Mammary microvascular endothelial cell (primary cell): Measurements from ENCODE around the gene METTL27. TPM values are rescaled to one million over a fixed set of nuclear protein-coding genes. Genes with fewer than 3 reads are reported as not detected.

Source experiments
- total RNA-seq: library from RNA; depleted of rRNA; stranded (reverse); fragments of >200 nt; gene quantifications from 2 replicates; pipeline ENCODE4 v1.2.3, GENCODE V29; 2015

METTL27 gene, protein sequence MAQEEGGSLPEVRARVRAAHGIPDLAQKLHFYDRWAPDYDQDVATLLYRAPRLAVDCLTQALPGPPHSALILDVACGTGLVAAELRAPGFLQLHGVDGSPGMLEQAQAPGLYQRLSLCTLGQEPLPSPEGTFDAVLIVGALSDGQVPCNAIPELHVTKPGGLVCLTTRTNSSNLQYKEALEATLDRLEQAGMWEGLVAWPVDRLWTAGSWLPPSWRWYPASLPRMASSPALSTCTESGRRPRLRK
- total RNA-seq: 3.1 and 6.0 TPM in 2 replicates

DNA sequence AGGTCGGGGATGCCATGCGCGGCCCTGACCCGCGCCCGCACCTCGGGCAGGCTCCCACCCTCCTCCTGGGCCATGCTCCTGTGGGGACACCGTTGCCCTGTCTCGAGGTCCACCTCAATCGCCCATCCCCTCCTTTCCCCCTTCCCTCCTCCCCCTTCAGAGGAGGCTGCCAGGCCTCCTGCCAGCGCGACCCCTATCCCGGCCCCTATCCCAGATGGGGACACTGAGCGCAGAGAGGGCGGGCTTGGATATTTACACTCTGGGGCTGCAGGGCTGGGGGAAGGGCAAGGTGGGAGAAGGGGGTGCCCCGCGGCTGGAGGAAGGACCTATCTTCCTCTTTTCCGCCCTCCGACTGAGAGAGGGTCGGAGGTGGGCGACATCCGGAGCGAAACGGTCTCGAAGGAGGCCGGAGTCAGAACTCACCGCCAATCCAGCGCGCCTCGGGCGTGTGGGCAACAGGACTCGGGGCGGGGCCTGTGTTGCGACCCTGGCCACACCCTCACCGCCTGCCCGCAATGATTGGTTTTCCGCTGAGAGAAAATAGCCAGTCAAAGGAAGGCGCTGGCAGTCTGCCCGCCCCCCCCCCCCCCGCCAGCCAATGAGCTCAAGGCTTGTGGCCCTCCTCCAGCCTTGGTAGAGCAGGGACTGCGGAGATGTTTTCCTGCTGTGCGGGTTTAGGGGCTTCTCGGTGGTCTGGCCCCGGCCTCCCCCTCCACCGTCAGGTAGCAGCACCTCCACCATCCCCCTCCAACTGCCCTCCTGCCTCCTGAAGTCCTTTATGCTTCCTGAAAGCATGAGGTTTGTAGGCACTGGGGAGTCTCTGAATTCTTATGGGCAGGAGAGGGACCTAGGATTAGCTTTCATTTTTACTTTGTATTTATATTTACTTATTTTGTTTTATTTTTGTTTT is at the start of gene METTL27:
Gene METTL27, minus strand, starts transcription at position 450 of the 910 bp plus-strand sequence. Its CDS starts 376 bp downstream, at position 74.

DNA sequence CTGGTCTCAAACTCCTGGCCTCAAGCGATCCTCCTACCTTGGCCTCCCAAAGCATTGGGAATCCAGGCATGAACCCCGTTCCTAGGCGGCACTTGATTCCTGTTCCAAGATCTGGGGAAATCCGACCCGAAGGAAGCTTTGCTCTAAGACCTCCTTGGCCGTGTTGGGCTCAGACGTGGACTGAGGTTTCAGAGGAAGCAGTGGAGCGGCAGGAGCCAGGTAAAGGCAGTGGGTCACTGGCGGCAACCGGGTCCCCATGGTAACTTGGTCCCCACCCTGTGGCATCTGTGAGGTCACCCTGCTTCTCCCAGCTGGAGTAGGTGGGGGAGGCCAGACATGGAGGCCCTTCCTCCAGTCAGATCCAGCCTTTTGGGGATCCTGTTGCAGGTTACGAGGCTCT is 18.5 kb upstream of the METTL27 start, which contains the start of gene TMEM270:
Gene TMEM270, plus strand, starts transcription at position 301 of the 400 bp plus-strand sequence. Its CDS starts 36 bp downstream, at position 337.

DNA sequence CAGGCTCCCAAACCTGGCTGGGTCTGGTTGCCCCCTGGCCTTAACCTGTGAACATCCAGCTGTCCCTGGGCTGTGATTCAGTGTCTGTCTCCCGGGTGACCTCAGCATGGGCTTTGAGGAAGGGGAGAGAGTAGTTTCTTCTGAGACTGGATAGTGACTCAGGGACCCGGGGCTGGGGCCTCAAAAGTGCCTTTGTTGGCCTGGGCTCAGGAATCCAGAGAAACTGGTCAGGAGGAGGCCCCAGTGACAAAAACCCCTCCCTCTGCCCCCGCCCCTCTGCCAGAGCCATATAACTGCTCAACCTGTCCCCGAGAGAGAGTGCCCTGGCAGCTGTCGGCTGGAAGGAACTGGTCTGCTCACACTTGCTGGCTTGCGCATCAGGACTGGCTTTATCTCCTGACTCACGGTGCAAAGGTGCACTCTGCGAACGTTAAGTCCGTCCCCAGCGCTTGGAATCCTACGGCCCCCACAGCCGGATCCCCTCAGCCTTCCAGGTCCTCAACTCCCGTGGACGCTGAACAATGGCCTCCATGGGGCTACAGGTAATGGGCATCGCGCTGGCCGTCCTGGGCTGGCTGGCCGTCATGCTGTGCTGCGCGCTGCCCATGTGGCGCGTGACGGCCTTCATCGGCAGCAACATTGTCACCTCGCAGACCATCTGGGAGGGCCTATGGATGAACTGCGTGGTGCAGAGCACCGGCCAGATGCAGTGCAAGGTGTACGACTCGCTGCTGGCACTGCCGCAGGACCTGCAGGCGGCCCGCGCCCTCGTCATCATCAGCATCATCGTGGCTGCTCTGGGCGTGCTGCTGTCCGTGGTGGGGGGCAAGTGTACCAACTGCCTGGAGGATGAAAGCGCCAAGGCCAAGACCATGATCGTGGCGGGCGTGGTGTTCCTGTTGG is 11.4 kb downstream of the METTL27 start, which contains the start of gene CLDN4:
Gene CLDN4, plus strand, starts transcription at position 316 of the 903 bp plus-strand sequence. Its CDS starts 206 bp downstream, at position 522.

Other genes starting within 250 kb of the METTL27 start
- gene MLXIPL, start 218.0 kb downstream of the METTL27 start, total RNA-seq: not detected in 2 replicates
- gene VPS37D, start 174.7 kb downstream of the METTL27 start, total RNA-seq: 0.69 and 1.8 TPM in 2 replicates
- gene DNAJC30, start 159.1 kb downstream of the METTL27 start, total RNA-seq: 5.6 and 7.5 TPM in 2 replicates
- gene BUD23, start 158.9 kb downstream of the METTL27 start, total RNA-seq: 53.8 and 56.1 TPM in 2 replicates
- 5.1 and 6.1 TPM in 2 replicates for gene STX1A, start 122.8 kb downstream of the METTL27 start, total RNA-seq
- gene ABHD11, start 103.7 kb downstream of the METTL27 start, total RNA-seq: 17.5 and 21.1 TPM in 2 replicates
- 0.98 and 1.2 TPM in 2 replicates for gene CLDN3, start 72.2 kb downstream of the METTL27 start, total RNA-seq
- gene CLDN4, start 11.5 kb downstream of the METTL27 start, total RNA-seq: 0.10 and 0.27 TPM in 2 replicates
- gene TMEM270, start 18.6 kb upstream of the METTL27 start, total RNA-seq: not detected in 2 replicates
- gene ELN, start 185.7 kb upstream of the METTL27 start, total RNA-seq: 0.25 and 1.8 TPM in 2 replicates
- 32.0 and 41.5 TPM in 2 replicates for gene LIMK1, start 241.3 kb upstream of the METTL27 start, total RNA-seq